Stimulated activated CD8-positive, alpha-beta memory T cell treated with anti-CD3 and anti-CD28 coated beads, Interleukin-15, amount 100 ng/mL, for 4 hours (primary cell): Measurements from ENCODE around the gene ADD1.

Source experiments
- DNase-seq, 2 donors: peaks; one replicate each; pipeline ENCODE4 v3.0.0-alpha.2; 2020; ENCODE audit warnings: low read depth in 2 of 2

Gene ADD1

DNA sequence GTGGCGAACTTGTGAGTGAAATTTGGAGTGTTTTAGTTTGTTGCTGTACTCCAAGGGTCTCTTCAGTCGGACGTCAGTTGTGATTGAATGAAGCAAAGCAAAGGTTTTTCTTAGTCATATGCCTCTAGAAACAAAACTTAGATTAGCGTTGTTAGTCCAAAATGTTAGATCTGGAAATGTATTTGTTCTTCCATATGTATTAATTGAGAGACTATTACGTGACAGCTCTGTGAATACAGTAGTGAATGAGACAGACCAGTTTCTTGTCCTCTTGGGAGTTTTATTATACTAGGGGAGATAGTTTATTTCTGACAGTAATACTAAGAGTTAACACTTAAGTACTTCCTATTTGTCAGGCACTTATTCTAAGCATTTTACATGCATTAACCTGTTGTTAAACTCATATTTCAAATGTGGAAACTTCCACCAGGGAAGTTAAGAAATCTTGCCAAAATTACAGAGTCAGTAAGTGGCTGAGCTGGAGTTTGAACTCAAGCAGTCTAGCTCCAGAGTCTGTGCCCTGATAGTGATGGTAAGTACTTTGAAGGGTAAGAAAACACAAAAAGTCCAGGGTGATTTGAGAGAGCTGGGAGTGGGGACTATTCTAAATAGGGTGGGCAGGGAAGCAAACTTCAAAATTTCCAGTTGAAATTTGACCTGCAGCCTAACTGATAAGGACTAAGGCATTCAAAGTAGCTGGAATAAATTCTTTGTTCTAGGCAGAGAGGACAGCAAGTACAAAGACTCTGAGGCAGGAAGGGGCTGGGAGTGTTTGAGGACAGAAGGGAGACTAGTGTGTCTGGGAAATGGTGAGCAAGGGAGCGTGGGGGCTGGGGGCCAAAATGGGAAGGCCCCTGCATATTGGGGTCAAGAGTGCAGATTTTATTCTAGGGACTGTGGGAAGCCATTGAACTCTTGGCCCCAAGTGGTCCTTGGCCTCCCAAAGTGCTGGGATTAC is 17.0 kb downstream of the ADD1 start:
- no peak for DNase-seq

DNA sequence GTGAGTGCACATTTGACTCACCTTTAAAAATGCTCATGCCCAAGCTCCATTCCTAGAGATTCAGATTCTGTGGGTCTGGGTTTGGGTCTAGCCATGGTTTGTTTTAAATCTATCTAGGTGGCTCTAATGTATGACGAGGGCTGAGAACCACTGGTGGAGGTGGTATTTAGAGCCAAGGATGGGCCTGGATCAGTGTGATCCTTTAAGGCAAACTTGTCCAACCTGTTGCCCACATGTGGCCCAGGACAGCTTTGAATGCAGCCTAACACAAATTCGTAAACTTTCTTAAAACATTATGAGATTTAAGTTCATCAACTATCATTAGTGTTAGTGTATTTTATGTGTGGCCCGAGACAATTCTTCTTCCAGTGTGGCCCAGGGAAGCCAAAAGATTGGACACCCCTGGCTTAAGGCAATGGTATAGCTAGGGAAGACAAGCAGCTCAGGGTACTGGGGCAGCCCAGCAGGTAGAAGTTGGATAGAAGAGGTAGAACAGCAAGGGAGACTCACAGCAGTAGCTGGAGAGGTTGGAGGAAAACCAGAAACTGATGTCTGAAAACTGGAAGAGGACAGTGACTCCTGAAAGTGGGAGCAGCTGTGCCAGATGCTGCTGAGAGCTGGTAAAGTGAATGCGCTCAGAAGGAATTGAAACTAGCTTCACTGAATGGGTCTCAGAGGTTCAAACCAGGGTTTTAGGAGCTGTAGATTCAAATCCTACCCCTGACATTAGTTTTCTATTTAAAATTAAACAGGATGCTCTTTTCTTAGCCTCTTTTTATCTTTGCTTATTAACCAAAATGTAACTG is 18.2 kb downstream of the ADD1 start:
- no peak for DNase-seq

DNA sequence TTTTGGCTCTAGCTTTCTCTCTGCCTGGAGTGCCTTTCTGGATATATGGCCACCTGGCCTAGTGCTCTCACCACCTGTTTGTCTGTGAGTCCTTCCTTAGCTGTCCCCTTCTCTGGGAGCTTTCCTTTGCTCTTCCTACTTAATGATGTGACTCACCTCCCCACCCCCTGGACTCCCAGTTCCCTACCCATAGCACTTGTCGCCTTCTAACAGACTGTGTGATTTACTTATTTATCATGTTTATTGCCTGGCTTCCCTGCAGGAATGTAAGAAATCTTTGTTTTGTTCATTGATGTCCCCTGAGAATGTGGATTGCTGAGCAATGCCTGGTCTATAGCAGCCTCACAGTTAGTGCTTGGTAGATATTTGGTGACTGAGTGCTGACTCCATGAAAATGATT is 18.9 kb downstream of the ADD1 start:
- DNase-seq: no peak

DNA sequence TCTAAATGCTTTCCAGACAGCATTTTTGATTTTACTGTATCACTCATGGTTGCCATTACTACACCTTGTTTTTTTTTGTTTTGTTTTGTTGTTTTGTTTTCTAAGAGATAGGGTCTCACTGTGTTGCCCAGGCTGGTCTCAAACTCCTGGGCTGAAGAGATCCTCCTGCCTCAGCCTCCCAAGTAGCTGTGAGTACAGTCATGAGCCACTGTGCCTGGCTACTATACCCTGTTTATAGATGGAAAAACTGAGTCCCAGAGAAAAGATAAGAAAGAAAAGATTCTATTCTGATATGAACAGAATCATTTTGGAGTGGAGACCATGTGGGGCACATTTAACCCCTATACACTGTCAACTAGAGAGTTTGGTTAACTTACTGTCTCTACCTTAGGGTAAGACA is 20.0 kb downstream of the ADD1 start:
- no peak for DNase-seq

DNA sequence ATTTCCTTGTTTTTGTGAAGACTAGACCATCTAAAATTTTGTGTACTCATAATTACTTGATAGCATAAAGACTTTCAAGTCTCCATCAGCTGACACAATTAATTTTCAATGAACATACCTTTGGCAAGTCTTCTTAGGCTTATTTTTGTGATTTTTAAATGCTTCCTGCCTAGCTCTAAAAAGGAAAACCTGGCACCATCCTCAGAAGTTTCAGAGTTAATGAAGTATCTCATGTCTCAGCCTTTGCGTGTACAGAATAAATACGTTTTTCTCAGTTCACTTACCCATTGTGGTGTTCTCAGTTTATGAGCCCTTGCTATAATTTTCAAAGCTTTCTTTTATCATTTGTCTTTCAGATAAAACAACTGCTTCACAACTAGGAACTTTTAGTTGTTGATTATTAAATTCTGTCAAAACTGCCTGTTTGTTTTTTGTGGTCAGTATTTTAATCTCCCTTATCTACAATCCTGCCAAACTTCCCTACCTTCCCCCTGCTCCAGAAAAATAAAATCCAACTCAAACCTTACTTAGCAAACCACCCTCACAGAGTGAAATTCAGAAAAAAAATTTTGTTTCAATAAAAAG is 21.6 kb downstream of the ADD1 start:
- DNase-seq: no peak

DNA sequence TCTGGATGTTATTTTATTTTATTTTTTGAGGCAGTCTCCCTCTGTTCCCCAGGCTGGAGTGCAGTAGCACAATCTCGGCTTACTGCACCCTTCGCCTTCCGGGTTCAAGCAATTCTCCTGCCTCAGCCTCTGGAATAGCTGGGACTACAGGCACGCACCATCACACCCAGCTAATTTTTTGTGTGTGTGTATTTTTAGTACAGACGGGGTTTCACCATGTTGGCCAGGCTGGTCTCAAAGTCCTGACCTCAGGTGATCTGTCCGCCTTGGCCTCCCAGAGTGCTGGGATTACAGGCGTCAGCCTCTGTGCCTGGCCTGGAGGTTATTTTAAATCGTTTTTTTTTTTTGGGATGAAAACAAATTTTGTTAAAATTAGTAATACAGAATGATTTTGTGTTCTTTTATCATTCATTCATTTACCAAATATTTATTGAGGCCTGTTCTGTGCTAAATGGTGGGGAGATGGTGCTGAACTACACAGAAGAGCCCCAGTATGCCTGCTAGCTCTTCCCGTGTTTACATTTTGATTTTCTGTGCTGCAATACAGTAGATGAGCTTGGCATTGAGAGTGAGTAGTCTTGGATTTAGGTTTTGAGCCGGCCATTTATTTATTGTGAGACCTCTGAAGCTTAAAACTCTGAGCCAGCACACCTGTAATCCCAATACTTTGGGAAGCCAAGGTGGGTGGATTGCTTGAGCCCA is 22.7 kb downstream of the ADD1 start:
- no peak for DNase-seq

DNA sequence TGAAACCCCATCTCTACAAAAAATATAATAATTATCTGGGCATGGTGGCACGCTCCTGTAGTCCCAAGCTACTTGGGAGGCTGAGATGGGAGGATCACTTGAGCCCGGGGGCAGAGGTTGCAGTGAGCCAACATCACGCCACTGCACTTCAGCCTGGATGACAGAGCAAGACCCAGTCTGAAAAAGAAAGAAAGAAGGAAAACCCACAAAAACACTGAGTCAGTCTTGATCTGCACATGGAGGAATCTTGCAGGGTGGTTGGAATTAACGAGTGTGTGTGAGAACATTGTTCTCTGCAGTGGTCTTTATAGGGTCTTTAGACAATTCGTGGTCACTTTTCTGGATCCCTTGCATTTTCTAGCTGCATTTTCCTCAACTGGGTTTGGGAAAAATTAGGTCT is 23.2 kb downstream of the ADD1 start:
- no peak for DNase-seq

DNA sequence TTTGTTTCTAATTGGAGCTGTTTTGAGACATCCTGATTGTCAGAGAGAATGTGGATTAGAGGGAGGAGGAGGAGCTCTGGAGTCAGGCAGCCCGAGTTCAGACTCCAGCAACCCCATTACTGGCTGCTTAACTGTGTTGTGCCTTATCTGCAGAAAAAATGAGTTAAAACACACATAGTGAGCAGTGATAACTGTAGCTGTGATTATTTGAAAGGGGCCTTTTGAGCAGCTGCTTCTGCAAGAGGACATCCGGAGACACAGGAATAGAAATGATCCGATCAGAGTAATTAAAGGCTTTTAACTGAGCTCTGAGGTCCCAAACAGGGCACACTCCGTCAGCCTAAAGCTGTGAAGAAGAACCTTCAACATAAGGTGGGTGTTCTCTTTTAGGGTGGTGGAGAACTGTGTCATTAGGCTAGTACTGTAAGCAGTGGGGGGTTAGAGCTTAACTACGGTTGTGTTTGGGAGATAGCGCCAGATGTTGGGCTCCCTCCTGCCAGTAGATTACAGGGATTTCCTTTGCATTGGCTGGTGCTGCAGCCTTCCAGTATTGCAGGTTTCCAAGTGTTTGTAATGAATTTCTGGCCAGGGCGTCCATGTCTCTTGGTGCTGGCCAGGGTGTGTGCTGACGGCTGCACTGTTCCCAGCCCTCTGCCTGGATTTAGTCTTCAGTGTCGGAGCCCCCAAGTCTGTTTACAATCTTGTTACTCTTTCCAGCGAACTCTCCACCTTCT is 24.3 kb downstream of the ADD1 start:
- DNase-seq: no peak

DNA sequence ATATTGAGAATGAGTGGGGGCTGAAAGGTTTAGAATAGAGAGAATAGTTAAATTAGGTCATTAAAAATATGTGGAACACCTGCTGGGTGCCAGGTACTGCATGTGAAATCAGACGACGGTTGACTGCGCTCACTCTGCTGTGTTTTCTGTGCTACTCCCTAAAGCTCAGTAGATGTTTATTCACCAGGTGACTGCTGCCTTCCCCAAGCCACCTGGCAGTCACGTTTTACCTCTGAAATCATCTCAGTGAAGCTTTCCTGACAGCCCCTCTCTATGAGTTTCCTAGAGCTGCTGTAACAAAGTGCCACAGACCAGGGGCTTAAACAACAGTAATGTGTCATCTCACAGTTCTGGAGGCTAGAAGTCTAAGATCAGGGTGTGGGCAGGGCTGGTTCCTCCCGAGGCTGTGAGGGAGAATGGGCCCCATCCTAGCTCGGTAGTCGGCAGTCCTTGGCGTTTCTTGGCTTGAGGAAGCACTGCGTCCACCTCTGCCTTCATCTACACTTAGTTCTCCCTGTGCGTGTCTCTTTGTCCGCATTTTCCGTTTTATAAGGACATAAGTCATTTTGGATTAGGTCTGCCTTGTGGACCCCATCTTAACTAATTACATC is 25.3 kb downstream of the ADD1 start:
- no peak for DNase-seq

DNA sequence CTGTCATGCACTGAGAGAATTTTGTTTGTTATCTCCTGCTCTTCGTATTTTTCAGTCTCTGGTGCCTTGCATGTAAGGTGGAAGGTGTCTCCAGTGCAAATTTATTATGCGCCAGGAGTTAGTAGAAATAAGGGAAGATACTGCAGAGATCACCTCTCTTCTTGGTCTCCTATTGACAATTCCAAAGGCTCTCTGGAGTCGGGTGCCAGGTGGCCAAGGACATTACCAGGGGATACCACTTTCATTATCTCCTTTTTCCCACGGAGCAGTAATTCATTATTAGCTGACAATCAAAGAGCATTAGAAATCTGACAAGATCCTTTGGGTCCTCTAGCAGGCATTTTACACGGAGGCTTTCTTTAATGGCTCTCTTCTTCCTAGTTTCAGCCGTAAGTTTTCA is 26.0 kb downstream of the ADD1 start:
- DNase-seq: no peak

DNA sequence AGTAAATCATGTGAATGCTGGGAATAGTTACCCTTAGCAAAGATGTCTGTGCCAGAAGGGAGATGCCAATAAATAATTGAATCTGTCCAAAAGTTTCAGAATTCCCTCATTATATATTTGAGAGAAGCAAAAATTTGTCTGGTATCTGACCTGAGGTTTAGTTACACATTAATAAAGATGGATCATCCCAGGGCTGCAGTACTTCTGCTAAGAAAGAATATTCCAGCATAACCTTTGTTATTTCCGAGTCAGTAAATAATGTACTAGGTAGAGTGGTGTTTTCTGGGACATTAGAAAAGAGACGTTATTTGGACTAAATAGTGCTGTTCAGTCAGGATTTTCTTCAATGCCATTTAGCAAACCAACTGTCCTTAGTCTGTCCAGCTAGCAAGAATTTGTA is 26.4 kb downstream of the ADD1 start:
- DNase-seq: no peak

DNA sequence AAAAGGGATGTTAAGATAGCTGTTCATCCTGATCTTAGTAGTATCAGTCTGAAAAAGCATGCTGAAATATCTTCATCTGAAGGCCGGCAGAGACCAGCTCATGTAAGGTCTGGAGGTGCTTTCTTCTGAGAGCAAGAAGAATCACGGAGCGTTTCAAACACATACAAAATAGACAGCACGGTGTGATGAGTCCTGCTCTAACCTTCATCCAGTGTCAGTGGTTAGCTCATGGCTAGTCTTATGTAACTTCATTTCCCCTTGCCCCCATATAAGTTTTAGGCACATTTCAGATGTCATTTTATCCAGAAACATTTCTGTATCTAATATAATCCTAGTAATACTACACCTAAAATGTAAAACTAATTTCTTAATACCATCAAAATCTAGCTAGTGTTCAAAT is 27.8 kb downstream of the ADD1 start:
- DNase-seq: no peak

DNA sequence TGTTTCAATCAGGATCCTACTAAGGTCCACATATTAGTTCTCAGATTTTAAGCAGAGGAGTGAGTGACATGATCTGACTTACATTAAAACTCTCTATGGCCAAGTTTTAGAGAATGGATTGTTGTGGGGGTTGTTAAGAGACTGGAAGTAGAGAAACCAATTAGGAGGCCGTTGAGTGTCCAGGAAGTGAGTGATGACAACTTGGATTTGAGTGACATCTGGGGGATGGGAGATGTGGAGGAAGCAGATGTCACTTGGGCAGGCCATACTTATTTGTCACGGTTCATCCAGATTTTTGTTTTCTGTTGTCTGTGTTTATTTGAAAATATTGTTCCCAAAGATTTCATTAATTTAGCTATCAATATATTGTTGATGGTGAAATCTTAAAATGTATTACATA is 28.3 kb downstream of the ADD1 start:
- DNase-seq: no peak

DNA sequence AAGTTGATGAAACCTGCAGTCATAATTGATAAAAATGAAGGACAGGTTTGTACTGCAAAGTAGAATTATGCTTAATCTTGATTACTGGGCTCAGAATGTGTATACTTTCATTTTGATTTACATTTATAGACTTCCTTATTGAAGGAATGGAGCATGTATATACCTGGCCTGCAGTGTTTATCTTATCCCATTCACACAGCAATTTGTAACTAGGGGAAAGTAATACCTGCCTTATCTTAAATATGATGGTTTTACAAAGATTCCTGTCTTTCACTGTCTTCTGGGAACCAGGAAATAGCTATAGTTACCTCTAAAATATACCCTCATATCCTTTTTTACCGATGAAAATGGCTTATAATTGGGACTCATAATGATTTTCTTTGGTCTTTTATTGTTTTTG is 29.7 kb downstream of the ADD1 start:
- DNase-seq: no peak

DNA sequence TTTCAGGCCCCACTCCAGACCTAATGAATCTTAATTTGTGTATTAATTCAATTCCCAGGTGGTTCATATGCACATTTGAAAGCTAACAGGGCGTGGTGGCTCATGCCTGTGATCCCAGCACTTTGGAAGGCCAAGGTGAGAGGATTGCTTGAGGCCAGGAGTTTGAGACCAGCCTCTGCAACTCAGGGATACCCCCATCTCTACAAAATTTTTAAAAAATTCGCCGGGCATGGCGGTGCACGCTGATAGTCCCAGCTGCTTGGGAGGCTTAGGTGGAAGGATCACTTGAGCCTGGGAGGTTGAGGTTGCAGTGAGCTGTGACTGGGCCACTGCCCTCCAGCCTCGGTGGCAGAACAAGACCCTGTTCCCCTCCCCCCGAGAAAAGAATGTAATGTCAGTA is 31.2 kb downstream of the ADD1 start:
- no peak for DNase-seq

DNA sequence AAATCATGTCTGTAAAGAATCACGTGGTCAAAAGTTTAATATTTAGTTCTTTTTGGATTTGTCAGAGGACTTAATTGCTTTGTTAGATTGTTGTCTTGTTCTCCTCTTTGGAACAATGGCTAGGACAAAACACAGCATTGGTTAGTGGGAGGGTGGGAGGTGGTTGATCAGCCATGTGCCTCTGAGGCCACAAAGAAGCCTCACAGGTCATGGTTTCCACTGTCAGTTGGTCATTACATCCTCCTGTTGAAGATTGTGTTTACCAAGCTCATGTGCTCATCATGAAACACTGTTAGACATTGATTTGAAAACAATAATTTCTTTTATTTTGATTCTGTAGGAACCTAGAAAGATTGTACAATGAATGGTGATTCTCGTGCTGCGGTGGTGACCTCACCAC is 31.9 kb downstream of the ADD1 start:
- DNase-seq: no peak

DNA sequence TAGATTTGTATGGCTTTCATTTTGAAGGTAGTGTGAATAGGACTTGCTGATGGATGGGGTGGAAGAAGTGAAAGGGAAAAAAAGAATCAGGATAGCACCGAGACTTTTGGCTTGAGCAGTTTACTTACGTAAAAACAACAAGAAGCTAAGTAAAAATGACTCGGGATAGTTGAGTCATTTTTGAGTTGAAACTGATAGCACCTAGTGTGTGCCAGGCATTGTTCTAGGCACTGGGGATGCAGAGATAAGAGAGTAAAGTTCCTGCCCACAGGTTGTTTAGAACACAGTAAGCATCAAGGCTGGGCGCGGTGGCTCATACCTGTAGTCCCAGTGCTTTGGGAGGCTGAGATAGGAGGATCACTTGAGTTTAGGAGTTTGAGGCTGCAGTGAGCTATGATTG is 34.7 kb downstream of the ADD1 start:
- no peak for DNase-seq

DNA sequence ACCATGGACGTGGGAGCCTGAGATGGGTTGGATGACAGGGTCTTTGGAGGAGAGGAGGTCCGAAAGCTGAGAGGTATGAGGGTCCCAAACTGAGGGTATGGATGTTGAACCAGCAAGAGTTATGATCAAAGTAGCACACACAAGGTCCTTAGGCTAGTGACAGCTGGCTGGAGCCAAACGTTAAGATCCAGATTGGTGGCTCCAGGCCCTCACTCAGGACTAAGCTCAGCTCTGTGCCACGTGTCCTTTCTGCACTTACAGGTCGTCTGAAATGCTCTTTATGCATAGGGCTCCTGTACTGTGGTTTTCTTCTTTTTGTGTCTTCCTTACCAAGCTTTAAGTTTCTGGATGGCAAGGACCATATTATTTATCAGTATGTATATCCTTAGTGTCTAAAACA is 35.4 kb downstream of the ADD1 start:
- no peak for DNase-seq

DNA sequence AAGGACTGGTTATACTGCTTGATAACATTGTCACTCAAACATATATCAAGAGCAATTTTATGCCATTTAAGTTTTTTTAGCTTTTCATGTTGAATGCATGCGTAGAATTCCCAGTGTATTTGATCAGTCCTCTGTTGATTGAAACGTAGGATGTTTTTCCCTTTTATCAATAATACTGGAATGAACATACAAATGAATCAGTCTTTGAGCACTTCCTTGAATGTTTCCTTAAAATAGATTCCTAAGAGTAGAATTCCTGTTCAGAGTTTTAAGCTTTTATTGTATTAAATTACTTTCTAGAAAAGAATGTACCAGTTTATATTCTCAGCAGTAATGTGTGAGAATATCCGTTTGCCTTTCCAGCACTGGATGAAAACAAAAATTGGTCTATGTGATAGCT is 37.8 kb downstream of the ADD1 start:
- DNase-seq: no peak

DNA sequence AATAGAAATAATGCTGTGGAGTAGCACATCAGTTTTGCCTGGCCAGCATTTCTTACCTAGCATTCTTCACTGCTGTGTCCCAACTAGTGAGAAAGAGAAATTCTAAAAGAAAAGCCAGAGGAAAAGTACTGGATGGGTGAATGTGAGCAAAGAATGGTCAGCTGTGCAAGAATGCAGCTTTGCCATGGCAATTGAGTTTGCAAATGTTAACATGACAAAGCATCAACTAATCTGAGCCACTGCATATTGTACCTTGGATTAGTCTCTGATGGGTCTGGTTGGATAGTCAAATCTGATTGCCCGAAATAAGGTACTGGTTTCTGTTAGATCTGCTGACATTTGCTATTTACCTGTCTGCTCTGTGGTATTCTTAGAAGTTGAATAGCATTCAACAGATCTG is 38.7 kb downstream of the ADD1 start:
- DNase-seq: no peak

DNA sequence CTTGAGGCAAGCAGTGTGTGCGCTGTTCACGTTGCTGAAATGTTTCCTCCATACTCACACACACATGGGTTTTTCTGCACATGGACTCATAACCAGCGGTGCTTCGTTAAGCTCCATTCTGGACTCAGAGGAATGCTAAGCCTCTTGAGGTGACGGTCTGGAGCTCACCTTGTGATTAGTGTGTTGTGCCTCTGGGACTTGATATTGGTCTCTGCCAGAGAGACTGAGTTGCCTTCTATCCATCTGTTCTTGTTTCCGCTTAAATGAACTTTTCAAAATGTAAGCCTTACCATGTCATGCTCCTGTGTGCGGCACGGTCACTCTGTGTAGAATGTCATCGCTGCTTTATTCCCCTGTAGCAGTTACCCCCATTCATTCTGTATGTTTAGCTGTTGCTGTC is 42.5 kb downstream of the ADD1 start:
- DNase-seq: no peak
